ENCODE measurements around the gene FBXL2. TPM values are rescaled to one million over a fixed set of nuclear protein-coding genes. Genes with fewer than 3 reads are reported as not detected.
A peak's percentile ranks its signal among the peaks of the same experiment; 100 is the strongest.

FBXL2 gene
- polyA plus RNA-seq, 4 donors = 2.8 to 15.1 TPM; not detected in 2

DNA sequence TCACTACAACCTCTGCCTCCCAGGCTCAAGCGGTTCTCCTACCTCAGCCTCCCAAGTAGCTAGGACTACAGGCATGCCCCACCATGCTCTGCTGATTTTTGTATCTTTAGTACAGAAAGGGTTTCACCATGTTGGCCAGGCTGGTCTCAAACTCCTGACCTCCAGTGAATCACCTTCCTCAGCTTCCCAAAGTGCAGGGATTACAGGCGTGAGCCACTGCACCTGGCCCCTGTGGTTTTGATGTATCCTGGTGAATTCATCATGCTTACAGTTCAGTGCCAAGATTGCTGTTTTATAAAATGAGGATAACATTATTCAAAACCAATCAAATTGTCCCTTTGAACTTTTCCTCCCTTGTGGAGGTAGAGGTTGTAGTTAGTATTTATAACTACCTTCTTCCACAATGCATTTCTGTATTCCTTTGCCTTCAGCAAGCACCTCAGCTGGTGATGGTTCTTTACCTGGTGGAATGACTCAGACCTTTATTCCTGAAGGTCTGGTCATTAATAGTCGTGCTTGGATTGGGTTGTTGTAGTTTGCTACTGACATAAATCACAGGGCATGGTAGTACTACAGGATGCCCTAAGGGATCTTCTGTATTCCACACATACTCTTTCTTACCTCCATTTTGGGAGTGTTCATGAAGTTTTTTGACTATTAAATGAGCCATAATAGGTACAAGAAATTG, 86.0 kb downstream of the FBXL2 start:
- Histone ChIP-seq H3K9me3 (ENCODE audit: control insufficient read depth in 2 of 2, insufficient read depth in 1 of 2, low read depth in 1 of 2, low read length in 1 of 2) (no peaks in the 10 kb centered on the region), H3K27ac (ENCODE audit: low read depth in 1 of 3, low read length in 2 of 3) (no peak overlapping the region), H3K4me1 (ENCODE audit: control insufficient read depth in 3 of 3, insufficient read depth in 2 of 3, low read depth in 1 of 3, low read length in 2 of 3) (peaks cover 0 to 4% (median 0%) of the 10 kb centered on the region in 3 donors), H3K4me3 (ENCODE audit: low read depth in 1 of 3, low read length in 3 of 3) (no peak overlapping the region), H3K27me3 (ENCODE audit: control insufficient read depth in 3 of 3, insufficient read depth in 3 of 3, low read length in 3 of 3) (no peaks in the 10 kb centered on the region), H3K36me3 (ENCODE audit: control insufficient read depth in 3 of 3, insufficient read depth in 2 of 3, low read depth in 1 of 3, low read length in 3 of 3) (peaks cover 0 to 16% (median 0%) of the 10 kb centered on the region in 3 donors)
- FAIRE-seq (no peak), DNase-seq (no peak)
- WGBS, 3 donors = 63 to 77% (median 75%) methylated on average over 3 of the region's 3 CpGs

GRCh38 chr3:33364060-33364459, 86.8 kb downstream of the FBXL2 start:
- no peak for FAIRE-seq
- Histone ChIP-seq H3K36me3 (ENCODE audit: control insufficient read depth in 3 of 3, insufficient read depth in 2 of 3, low read depth in 1 of 3, low read length in 3 of 3) (peaks cover 0 to 16% (median 0%) of the 10 kb centered on the region in 3 donors), H3K9me3 (ENCODE audit: control insufficient read depth in 2 of 2, insufficient read depth in 1 of 2, low read depth in 1 of 2, low read length in 1 of 2) (no peaks in the 10 kb centered on the region), H3K4me1 (ENCODE audit: control insufficient read depth in 3 of 3, insufficient read depth in 2 of 3, low read depth in 1 of 3, low read length in 2 of 3) (peaks cover 0 to 4% (median 0%) of the 10 kb centered on the region in 3 donors), H3K27ac (ENCODE audit: low read depth in 1 of 3, low read length in 2 of 3) (no peak overlapping the region), H3K27me3 (ENCODE audit: control insufficient read depth in 3 of 3, insufficient read depth in 3 of 3, low read length in 3 of 3) (no peaks in the 10 kb centered on the region), H3K4me3 (ENCODE audit: low read depth in 1 of 3, low read length in 3 of 3) (no peak overlapping the region)
- DNase-seq = no peak

- no peak for DNase-seq
Observed at GRCh38 chr3:33364531-33365128, 87.4 kb downstream of the FBXL2 start.

DNA sequence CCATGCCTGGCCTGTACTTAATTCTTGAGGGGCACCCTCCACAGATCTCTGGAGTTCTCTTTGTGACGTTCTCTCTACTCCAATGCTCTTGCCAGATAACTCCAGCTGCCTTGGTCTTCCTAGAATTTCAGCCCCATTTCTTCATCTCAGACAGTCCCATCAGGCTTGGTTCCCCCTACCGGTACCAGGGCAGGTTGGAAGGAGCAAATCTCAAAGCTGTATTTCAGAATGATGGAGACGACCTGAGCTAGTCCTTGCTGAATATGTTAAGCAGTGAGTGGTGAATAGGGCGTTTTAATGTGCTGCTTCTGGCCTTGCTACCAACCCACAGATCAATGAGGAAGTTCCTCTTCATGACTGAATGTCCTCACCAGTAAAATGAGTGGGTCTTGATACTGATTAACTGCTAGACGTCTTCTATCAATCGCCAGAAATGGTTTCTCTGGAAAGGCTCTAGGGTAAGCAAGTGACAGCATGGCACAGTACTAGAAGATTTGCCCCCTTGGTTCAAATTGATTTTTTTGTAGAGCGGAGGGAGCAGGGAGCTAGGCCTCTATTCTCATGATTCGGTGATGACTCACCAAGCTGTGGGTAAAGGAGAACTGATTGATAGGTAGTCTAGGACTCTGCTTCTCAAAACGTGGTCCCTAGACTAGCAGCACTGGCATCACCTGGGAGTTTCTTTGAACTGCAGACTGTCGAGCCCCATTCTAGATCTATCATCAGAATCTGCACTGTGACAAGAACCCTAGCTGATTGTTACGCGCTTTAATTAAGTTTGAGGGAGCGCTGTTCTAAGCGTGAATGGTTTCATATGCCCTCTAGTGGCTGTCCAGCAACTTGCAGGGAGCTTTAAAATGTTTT, 95.2 kb downstream of the FBXL2 start:
- Histone ChIP-seq H3K27me3 (ENCODE audit: control insufficient read depth in 3 of 3, insufficient read depth in 3 of 3, low read length in 3 of 3) (no peaks in the 10 kb centered on the region), H3K4me1 (ENCODE audit: control insufficient read depth in 3 of 3, insufficient read depth in 2 of 3, low read depth in 1 of 3, low read length in 2 of 3) (no peaks in the 10 kb centered on the region), H3K9me3 (ENCODE audit: control insufficient read depth in 2 of 2, insufficient read depth in 1 of 2, low read depth in 1 of 2, low read length in 1 of 2) (no peaks in the 10 kb centered on the region), H3K27ac (ENCODE audit: low read depth in 1 of 3, low read length in 2 of 3) (no peak overlapping the region), H3K36me3 (ENCODE audit: control insufficient read depth in 3 of 3, insufficient read depth in 2 of 3, low read depth in 1 of 3, low read length in 3 of 3) (peaks cover 0 to 22% (median 0%) of the 10 kb centered on the region in 3 donors), H3K4me3 (ENCODE audit: low read depth in 1 of 3, low read length in 3 of 3) (no peak overlapping the region)
- DNase-seq (peak; percentile 59 to 65), FAIRE-seq (no peak)
- 40 to 49% (median 45%) methylated on average over 14 of the region's 14 CpGs for WGBS, 3 donors

More at GRCh38 chr3:33364531-33365128, 87.4 kb downstream of the FBXL2 start:
- no peak overlapping the region for H3K27ac ChIP-seq (ENCODE audit: low read depth in 1 of 3, low read length in 2 of 3)
- H3K4me3 ChIP-seq (ENCODE audit: low read depth in 1 of 3, low read length in 3 of 3) = no peak overlapping the region
- H3K9me3 ChIP-seq (ENCODE audit: control insufficient read depth in 2 of 2, insufficient read depth in 1 of 2, low read depth in 1 of 2, low read length in 1 of 2) = no peaks in the 10 kb centered on the region
- H3K4me1 ChIP-seq (ENCODE audit: control insufficient read depth in 3 of 3, insufficient read depth in 2 of 3, low read depth in 1 of 3, low read length in 2 of 3) = peaks cover 0 to 4% (median 0%) of the 10 kb centered on the region in 3 donors
- H3K36me3 ChIP-seq (ENCODE audit: control insufficient read depth in 3 of 3, insufficient read depth in 2 of 3, low read depth in 1 of 3, low read length in 3 of 3) = peaks cover 0 to 16% (median 0%) of the 10 kb centered on the region in 3 donors
- no peak for FAIRE-seq
- H3K27me3 ChIP-seq (ENCODE audit: control insufficient read depth in 3 of 3, insufficient read depth in 3 of 3, low read length in 3 of 3) = no peaks in the 10 kb centered on the region
- WGBS, 3 donors = 76 to 82% (median 82%) methylated on average over 10 of the region's 10 CpGs

- Histone ChIP-seq H3K27ac (ENCODE audit: low read depth in 1 of 3, low read length in 2 of 3) (no peak overlapping the region), H3K9me3 (ENCODE audit: control insufficient read depth in 2 of 2, insufficient read depth in 1 of 2, low read depth in 1 of 2, low read length in 1 of 2) (no peaks in the 10 kb centered on the region), H3K4me1 (ENCODE audit: control insufficient read depth in 3 of 3, insufficient read depth in 2 of 3, low read depth in 1 of 3, low read length in 2 of 3) (no peaks in the 10 kb centered on the region), H3K36me3 (ENCODE audit: control insufficient read depth in 3 of 3, insufficient read depth in 2 of 3, low read depth in 1 of 3, low read length in 3 of 3) (peaks cover 0 to 28% (median 0%) of the 10 kb centered on the region in 3 donors), H3K27me3 (ENCODE audit: control insufficient read depth in 3 of 3, insufficient read depth in 3 of 3, low read length in 3 of 3) (no peaks in the 10 kb centered on the region), H3K4me3 (ENCODE audit: low read depth in 1 of 3, low read length in 3 of 3) (no peak overlapping the region)
- no peak for DNase-seq
- FAIRE-seq = no peak
- WGBS, 3 donors = 38 to 50% (median 45%) methylated on average over 6 of the region's 6 CpGs
Observed at GRCh38 chr3:33373082-33373437, 95.8 kb downstream of the FBXL2 start.

DNA sequence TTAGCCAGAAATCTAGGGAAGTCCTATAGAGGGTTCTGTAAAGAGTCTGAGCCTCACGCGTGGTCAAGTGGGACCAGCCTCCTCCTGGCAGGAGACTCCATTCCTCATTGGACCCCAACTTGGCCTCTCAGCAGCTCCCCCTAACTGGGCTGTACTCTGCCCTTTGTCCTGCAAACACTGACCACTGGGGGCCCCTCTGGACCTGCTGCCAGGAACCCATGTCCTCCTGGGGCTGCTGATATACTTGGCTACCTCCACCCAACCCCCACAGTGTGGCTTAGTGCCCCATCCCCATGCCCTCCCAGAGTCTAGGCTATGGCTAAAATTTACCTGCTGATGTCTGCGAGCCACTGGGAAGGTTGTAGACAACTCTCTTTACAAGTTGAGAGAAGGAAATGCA, 100.2 kb downstream of the FBXL2 start:
- Histone ChIP-seq H3K4me3 (ENCODE audit: low read depth in 1 of 3, low read length in 3 of 3) (no peak overlapping the region), H3K27ac (ENCODE audit: low read depth in 1 of 3, low read length in 2 of 3) (no peak overlapping the region), H3K27me3 (ENCODE audit: control insufficient read depth in 3 of 3, insufficient read depth in 3 of 3, low read length in 3 of 3) (no peaks in the 10 kb centered on the region), H3K9me3 (ENCODE audit: control insufficient read depth in 2 of 2, insufficient read depth in 1 of 2, low read depth in 1 of 2, low read length in 1 of 2) (no peaks in the 10 kb centered on the region), H3K4me1 (ENCODE audit: control insufficient read depth in 3 of 3, insufficient read depth in 2 of 3, low read depth in 1 of 3, low read length in 2 of 3) (no peaks in the 10 kb centered on the region), H3K36me3 (ENCODE audit: control insufficient read depth in 3 of 3, insufficient read depth in 2 of 3, low read depth in 1 of 3, low read length in 3 of 3) (peaks cover 0 to 41% (median 0%) of the 10 kb centered on the region in 3 donors)
- FAIRE-seq (no peak), DNase-seq (no peak)
- WGBS, 3 donors = 91 to 95% (median 91%) methylated on average over 3 of the region's 3 CpGs

DNA sequence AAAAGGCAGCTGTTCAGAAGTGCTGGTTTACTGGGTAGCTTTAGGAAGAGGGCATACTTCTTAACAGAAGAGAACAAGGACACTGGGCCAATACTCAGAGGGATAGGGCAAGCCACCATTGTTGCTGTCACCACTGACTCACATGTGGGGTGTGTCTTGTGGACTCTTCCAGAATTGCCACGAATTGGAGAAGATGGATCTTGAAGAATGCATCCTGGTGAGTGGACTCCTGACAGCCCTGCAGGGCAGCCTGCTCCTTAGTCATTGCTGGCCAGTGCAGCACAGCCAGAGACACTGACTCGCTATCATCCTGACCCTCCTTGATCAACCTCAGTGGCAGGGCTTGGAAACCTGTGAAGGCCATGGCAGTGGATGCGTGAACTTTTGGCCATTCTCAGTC, 100.7 kb downstream of the FBXL2 start:
- WGBS, 3 donors = 83 to 92% (median 84%) methylated on average over 3 of the region's 3 CpGs
- DNase-seq (no peak), FAIRE-seq (no peak)
- Histone ChIP-seq H3K36me3 (ENCODE audit: control insufficient read depth in 3 of 3, insufficient read depth in 2 of 3, low read depth in 1 of 3, low read length in 3 of 3) (peaks cover 0 to 41% (median 0%) of the 10 kb centered on the region in 3 donors), H3K4me3 (ENCODE audit: low read depth in 1 of 3, low read length in 3 of 3) (no peak overlapping the region), H3K27ac (ENCODE audit: low read depth in 1 of 3, low read length in 2 of 3) (no peak overlapping the region), H3K4me1 (ENCODE audit: control insufficient read depth in 3 of 3, insufficient read depth in 2 of 3, low read depth in 1 of 3, low read length in 2 of 3) (no peaks in the 10 kb centered on the region), H3K27me3 (ENCODE audit: control insufficient read depth in 3 of 3, insufficient read depth in 3 of 3, low read length in 3 of 3) (no peaks in the 10 kb centered on the region), H3K9me3 (ENCODE audit: control insufficient read depth in 2 of 2, insufficient read depth in 1 of 2, low read depth in 1 of 2, low read length in 1 of 2) (no peaks in the 10 kb centered on the region)

GRCh38 chr3:33380653-33381052, 103.4 kb downstream of the FBXL2 start:
- DNase-seq = no peak
- Histone ChIP-seq H3K9me3 (ENCODE audit: control insufficient read depth in 2 of 2, insufficient read depth in 1 of 2, low read depth in 1 of 2, low read length in 1 of 2) (no peaks in the 10 kb centered on the region), H3K4me3 (ENCODE audit: low read depth in 1 of 3, low read length in 3 of 3) (no peak overlapping the region), H3K27me3 (ENCODE audit: control insufficient read depth in 3 of 3, insufficient read depth in 3 of 3, low read length in 3 of 3) (no peaks in the 10 kb centered on the region), H3K4me1 (ENCODE audit: control insufficient read depth in 3 of 3, insufficient read depth in 2 of 3, low read depth in 1 of 3, low read length in 2 of 3) (no peaks in the 10 kb centered on the region), H3K36me3 (ENCODE audit: control insufficient read depth in 3 of 3, insufficient read depth in 2 of 3, low read depth in 1 of 3, low read length in 3 of 3) (peaks cover 0 to 47% (median 3%) of the 10 kb centered on the region in 3 donors), H3K27ac (ENCODE audit: low read depth in 1 of 3, low read length in 2 of 3) (no peak overlapping the region)
- 87 to 94% (median 94%) methylated on average over 3 of the region's 3 CpGs for WGBS, 3 donors
- no peak for FAIRE-seq

All from small intestine (tissue), 7 donors.